GM18519 (cell line): ENCODE measurements around the gene OR1D2.
"Not testable (repeated sequence)": the region's sequence is repeated elsewhere in the genome, so short reads cannot be mapped to it uniquely, and the experiment has no call there.

Experiments
- ATAC-seq: cut with Tn5 transposase; IDR thresholded peaks from one replicate; pipeline ENCODE4 v1.9.1; 2021; ENCODE audit warnings: mild to moderate bottlenecking, moderate library complexity; ENCODE audit not compliant: unreplicated experiment, low FRiP score

Gene OR1D2, protein sequence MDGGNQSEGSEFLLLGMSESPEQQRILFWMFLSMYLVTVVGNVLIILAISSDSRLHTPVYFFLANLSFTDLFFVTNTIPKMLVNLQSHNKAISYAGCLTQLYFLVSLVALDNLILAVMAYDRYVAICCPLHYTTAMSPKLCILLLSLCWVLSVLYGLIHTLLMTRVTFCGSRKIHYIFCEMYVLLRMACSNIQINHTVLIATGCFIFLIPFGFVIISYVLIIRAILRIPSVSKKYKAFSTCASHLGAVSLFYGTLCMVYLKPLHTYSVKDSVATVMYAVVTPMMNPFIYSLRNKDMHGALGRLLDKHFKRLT

GRCh38 chr17:3104322-3104721 lies at the start of gene OR1D2:
Gene OR1D2, minus strand, starts transcription at chr17:3104422. Its CDS starts 11,426 bp downstream, at chr17:3092996.
- ATAC-seq = no peak

DNA sequence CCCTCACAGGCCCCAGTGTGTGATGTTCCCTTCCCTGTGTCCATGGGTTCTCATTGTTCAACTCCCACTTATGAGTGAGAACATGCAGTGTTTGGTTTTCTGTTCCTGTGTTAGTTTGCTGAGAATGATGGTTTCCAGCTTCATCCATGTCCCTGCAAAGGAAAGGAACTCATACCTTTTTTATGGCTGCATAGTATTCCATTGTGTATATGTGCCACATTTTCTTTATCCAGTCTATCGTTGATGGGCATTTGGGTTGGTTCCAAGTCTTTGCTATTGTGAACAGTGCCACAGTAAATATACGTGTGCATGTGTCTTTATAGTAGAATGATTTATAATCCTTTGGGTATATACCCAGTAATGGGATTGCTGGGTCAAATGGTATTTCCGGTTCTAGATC lies 33.3 kb upstream of the OR1D2 start:
- ATAC-seq = not testable (repeated sequence)

- no peak for ATAC-seq
These were observed 23.2 kb upstream of the OR1D2 start, which contains the start of gene OR1G1 for GRCh38 chr17:3127451-3127850. Gene OR1G1, minus strand, starts transcription at chr17:3127551. Its CDS starts 0 bp downstream, at chr17:3127551.

- not testable (repeated sequence) for ATAC-seq
These were observed 30.4 kb downstream of the OR1D2 start for GRCh38 chr17:3073850-3074249.

- not testable (repeated sequence) for ATAC-seq
These were observed 39.0 kb downstream of the OR1D2 start for GRCh38 chr17:3065192-3065591.

GRCh38 chr17:3063507-3063906 lies 40.7 kb downstream of the OR1D2 start, which contains the start of gene OR1D5:
Gene OR1D5, minus strand, starts transcription at chr17:3063607. Its CDS starts 0 bp downstream, at chr17:3063607.
- not testable (repeated sequence) for ATAC-seq

DNA sequence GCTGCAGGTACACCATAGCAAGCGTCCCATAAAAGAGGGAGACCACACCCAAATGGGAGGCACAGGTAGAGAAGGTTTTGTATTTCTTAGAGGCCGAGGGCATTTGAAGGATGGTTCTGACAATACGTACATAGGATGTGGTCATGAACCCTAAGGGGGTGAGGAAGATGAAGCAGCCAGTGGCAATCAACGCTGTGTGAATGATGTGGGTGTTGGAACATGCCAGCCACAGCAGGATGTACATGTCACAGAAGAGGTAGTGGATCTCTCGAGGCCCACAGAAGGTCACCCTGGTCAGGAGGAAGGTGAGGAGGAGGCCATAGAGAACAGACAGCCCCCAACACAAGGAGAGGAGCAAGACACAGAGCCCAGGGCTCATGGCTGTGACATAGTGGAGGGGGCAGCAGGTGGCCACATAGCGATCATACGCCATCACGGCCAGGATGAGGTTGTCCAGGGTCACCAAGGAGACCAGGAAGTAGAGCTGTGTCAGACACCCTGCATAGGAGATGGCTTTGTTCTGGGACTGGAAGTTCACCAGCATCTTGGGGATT lies 41.3 kb downstream of the OR1D2 start:
- not testable (repeated sequence) for ATAC-seq

DNA sequence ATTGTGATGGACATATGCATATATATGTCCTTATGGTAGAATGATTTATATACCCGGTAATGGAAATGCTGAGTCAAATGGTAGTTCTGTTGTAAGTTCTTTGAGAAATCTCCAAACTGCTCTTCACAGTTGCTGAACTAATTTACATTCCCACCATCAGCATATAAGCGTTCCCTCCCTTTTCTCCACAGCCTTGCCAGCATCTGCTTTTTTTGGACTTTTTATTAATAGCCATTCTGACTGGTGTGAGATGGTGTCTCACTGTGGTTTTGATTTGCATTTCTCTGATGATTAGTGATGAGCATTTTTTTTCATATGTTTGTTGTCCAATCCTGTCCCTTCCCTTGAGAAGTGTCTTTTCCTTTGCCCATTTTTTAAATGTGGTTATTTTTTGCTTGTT lies 49.4 kb downstream of the OR1D2 start:
- ATAC-seq = not testable (repeated sequence)

DNA sequence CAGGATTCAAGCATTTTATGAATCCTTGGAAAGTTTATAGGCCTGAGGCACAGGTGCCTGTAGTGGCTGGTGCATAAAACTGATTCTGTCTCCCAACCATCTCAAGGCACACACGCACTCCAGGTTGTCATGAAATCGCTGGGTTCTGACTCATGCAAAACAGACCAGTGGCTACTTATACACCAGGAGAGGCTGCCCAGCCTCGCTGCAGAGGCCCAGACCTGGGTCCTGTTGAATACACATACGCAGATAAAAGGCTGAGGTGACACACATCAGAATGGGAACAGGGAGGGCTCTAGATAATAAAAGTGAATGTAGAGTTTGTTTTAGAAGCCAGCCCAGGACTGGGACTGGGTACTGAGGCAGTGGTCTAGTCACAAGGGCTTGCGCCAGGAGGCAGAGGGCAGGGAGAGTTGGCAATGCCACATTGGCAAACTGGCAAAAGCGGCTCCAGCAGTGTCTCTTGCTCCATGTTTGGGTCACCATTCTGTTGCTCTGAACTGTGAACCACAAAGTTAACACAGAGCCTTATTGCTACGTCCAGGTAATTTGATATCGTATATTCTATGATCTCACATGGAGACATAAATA lies 54.4 kb downstream of the OR1D2 start:
- ATAC-seq = no peak

- peak; percentile 93 for ATAC-seq
These were observed 55.3 kb downstream of the OR1D2 start for GRCh38 chr17:3048727-3049471.

DNA sequence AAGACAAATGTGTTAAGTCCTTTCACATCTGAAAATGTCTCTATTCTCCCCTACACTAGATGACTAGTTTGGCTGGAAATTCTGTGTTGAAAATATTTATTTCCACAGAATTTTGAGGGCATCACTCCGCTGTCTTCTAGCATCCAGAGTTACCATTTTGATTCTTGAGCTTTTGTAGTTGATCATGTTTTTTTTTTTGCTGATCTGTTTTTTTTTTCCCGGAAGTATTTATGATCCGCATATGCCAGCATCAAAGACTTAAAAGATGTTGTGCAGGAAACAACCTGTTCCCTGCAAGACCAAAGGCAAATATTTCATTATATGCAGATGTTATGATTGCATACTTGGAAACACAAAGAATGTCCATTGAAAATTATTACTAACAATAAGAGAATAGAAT lies 57.5 kb downstream of the OR1D2 start:
- no peak for ATAC-seq

DNA sequence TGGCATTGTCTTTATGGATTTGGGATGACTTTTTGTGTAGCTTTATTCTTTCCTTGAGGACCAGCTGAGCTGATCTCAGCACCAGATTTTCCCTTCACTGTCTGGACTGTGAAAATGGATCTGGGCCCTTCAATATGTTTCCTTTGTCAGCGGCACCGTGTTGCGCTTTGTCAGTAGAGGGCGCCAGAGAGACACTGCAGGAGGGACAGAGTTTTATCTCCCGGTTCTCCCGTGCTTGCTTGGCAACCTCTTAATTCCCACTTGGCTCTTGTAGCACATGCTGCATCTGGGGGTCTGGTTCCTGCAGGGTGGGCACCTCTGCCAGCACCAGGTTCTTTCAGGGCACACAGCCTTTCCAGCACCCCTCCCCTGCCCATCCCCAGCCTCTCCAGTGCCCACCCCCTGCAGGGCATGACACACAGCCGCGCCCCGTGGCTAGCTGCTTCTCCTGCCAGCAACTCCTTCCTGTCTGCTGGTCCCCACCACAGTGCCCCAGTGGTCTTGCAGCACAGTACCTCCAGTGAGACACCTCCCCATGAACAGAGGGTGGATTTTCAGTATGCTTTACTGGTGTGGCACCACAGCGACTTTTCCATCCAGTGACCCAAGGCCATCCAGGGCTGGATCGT lies 60.4 kb downstream of the OR1D2 start:
- no peak for ATAC-seq

- ATAC-seq = no peak
These were observed 63.3 kb downstream of the OR1D2 start for GRCh38 chr17:3040882-3041281.

GRCh38 chr17:3039736-3040135 lies 64.5 kb downstream of the OR1D2 start:
- ATAC-seq = no peak

DNA sequence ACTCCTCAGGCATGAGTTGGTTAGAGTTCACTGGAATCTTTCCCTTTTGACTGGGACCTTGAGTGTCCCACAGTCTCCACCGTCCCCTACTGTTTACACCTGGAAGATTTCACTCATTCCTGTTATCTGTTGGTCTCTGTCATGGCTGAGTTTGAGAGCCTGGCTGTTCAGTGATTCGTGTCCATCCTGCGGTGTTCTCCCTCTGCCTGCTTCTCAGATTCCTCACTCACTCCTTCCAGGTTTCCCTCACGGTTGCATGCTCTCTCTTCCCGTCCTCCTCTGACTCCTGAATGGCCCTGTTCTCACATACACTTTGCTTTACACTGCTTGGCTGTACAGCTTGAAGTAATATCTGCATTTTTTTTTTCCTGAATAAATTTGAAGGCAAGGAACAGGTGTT lies 65.3 kb downstream of the OR1D2 start:
- no peak for ATAC-seq
